Activated naive CD8-positive, alpha-beta T cell treated with anti-CD3 and anti-CD28 coated beads, Interleukin-2, amount 10 ng/mL, durations not matched to agents 7 days and 5 days (primary cell): ENCODE measurements around the gene UPF1. TPM values are rescaled to one million over a fixed set of nuclear protein-coding genes. Genes with fewer than 3 reads are reported as not detected.

Source experiments
- ATAC-seq: fragments of 150-1000 bp; cut with Tn5 transposase; one replicate; pipeline ENCODE4 v1.10.0; 2021; ENCODE audit warnings: low read depth, moderate library complexity
- POLR2A ChIA-PET: fragments of 350-600 bp; sonication (Branson Sonifier 250); formaldehyde crosslinking; loops from one replicate; lab custom pipeline; 2021; ENCODE audit warnings: antibody characterized with exemption; lab: Charles Lee
- DNase-seq: peaks from one replicate; pipeline ENCODE4 v3.0.0; 2021
- H3K27ac Mint-ChIP-seq: one replicate; pipeline ENCODE4 v1.8.0; 2022; ENCODE audit warnings: mild to moderate bottlenecking, mixed read lengths
- H3K27me3 Mint-ChIP-seq: one replicate; pipeline ENCODE4 v1.8.0; 2022; ENCODE audit warnings: mild to moderate bottlenecking, moderate library complexity, mixed read lengths
- H3K36me3 Mint-ChIP-seq: one replicate; pipeline ENCODE4 v1.8.0; 2021; ENCODE audit warnings: mild to moderate bottlenecking, mixed read lengths
- H3K4me1 Mint-ChIP-seq: one replicate; pipeline ENCODE4 v1.8.0; 2021; ENCODE audit warnings: mixed read lengths
- H3K4me3 Mint-ChIP-seq: one replicate; pipeline ENCODE4 v1.8.0; 2022; ENCODE audit warnings: mild to moderate bottlenecking, moderate library complexity, mixed read lengths
- H3K9me3 Mint-ChIP-seq: one replicate; pipeline ENCODE4 v1.8.0; 2021; ENCODE audit warnings: mixed read lengths
- total RNA-seq, 2 experiments: library from RNA; stranded (reverse); gene quantifications; one replicate each; pipeline ENCODE4 v1.2.3, GENCODE V29; 2021

The UPF1 gene
- total RNA-seq, result 10 to 100 TPM; 90.4 to 93.2 TPM

GRCh38 chr19:18831524-18832305 is at the start of gene UPF1:
Gene UPF1, plus strand, starts transcription at chr19:18831959. Its CDS starts 251 bp downstream, at chr19:18832210.
- Mint-ChIP-seq H3K36me3 (peaks cover 22% of the 10 kb centered on the region), H3K4me1 (peaks cover 31% of the 10 kb centered on the region), H3K27ac (peak within 1 kb of the TSS; percentile 87), H3K27me3 (peaks cover 13% of the 10 kb centered on the region), H3K9me3 (peaks cover 2% of the 10 kb centered on the region), H3K4me3 (peak within 1 kb of the TSS; percentile 89)
- POLR2A ChIA-PET, result interaction anchor here (0.8 to 4.0 kb wide), 15 partner anchors 11 to 415 kb away, joined by 3 to 46 read pairs (median 5); partner anchors contain the start of genes COPE, DDX49, FKBP8 and KXD1
- peak; percentile 70 for ATAC-seq
- DNase-seq, result peak; percentile 99

GRCh38 chr19:18782559-18783225 is 49.1 kb upstream of the UPF1 start:
- POLR2A ChIA-PET, result no interaction called here
- DNase-seq (no peak), ATAC-seq (no peak)
- peaks cover 3% of the 10 kb centered on the region for H3K36me3 Mint-ChIP-seq
- no peaks in the 10 kb centered on the region for H3K9me3 Mint-ChIP-seq
- H3K4me1 Mint-ChIP-seq, result peaks cover 14% of the 10 kb centered on the region
- H3K4me3 Mint-ChIP-seq, result no peak overlapping the region
- no peak overlapping the region for H3K27ac Mint-ChIP-seq
- H3K27me3 Mint-ChIP-seq, result peaks cover 27% of the 10 kb centered on the region

DNA sequence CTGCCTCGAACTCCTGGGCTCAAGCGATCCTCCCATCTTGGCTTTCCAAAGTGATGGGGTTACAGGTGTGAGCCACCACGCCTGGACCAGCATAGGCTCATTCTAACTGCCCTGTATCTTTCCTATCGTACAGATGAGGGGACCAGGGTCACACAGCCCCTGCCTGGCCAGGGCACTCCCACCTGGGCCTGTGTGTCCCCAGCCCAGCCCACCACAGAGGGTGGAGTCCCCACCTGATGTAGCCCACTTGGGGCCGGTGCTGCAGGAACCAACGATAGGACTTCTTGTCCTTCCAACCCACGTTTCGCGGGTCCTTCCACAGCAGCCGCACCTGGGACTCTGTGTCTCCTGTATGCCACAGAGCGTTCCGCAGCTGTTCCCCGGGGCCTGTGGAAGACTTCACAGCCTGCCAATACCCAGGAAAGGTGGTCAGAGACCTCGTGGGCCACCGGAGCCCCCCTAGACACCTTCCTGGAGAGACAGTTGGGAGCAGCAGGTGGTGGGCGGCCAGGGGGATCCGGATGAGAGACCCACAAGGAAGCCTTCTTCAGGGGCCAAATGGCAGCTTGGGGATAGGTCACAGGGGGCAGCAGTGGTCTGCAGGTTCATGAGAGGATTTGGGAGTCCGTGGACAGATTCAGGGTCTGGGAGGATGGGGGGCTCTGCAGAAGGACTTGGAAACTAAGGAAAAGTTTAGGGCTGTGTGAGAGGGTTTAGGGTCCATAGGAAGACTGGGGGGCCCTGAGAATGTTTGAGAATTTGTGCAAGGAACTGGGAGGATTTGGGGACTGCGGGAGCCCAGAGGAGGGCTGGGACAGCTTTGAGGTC is 47.6 kb upstream of the UPF1 start:
- Mint-ChIP-seq H3K4me3 (no peak overlapping the region), H3K36me3 (peaks cover 3% of the 10 kb centered on the region), H3K27ac (no peak overlapping the region), H3K4me1 (peaks cover 14% of the 10 kb centered on the region), H3K9me3 (no peaks in the 10 kb centered on the region), H3K27me3 (peaks cover 38% of the 10 kb centered on the region)
- POLR2A ChIA-PET, result no interaction called here
- ATAC-seq (no peak), DNase-seq (no peak)

DNA sequence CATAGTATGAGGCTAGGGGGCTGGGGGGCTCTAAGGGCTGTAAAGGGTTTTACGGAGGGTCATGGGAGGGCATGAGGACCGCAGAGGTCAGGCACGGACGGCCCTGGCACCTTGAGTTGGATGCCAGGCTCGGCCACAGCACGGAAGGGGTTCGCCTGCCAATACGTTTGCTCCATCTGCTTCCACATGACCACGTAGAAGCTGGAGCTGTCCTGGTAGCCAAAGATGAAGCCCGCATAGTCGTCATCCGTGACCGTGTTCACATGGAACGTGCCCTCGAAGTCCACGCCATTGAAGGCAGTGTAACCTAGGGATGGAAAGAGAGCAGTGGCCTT is 47.0 kb upstream of the UPF1 start:
- Mint-ChIP-seq H3K9me3 (no peaks in the 10 kb centered on the region), H3K4me3 (no peak overlapping the region), H3K27ac (no peak overlapping the region), H3K36me3 (peaks cover 3% of the 10 kb centered on the region), H3K27me3 (peaks cover 44% of the 10 kb centered on the region), H3K4me1 (peaks cover 15% of the 10 kb centered on the region)
- DNase-seq, result no peak
- POLR2A ChIA-PET, result no interaction called here
- ATAC-seq, result no peak

- H3K27ac Mint-ChIP-seq, result no peak overlapping the region
- peaks cover 49% of the 10 kb centered on the region for H3K27me3 Mint-ChIP-seq
- peak; percentile 32 for ATAC-seq
- H3K36me3 Mint-ChIP-seq, result peaks cover 6% of the 10 kb centered on the region
- DNase-seq, result peak; percentile 64
- H3K4me1 Mint-ChIP-seq, result peaks cover 19% of the 10 kb centered on the region
- no peaks in the 10 kb centered on the region for H3K9me3 Mint-ChIP-seq
- POLR2A ChIA-PET, result no interaction called here
- peak overlapping the region; percentile 15 for H3K4me3 Mint-ChIP-seq
Observed at GRCh38 chr19:18785179-18786124, 46.3 kb upstream of the UPF1 start.

DNA sequence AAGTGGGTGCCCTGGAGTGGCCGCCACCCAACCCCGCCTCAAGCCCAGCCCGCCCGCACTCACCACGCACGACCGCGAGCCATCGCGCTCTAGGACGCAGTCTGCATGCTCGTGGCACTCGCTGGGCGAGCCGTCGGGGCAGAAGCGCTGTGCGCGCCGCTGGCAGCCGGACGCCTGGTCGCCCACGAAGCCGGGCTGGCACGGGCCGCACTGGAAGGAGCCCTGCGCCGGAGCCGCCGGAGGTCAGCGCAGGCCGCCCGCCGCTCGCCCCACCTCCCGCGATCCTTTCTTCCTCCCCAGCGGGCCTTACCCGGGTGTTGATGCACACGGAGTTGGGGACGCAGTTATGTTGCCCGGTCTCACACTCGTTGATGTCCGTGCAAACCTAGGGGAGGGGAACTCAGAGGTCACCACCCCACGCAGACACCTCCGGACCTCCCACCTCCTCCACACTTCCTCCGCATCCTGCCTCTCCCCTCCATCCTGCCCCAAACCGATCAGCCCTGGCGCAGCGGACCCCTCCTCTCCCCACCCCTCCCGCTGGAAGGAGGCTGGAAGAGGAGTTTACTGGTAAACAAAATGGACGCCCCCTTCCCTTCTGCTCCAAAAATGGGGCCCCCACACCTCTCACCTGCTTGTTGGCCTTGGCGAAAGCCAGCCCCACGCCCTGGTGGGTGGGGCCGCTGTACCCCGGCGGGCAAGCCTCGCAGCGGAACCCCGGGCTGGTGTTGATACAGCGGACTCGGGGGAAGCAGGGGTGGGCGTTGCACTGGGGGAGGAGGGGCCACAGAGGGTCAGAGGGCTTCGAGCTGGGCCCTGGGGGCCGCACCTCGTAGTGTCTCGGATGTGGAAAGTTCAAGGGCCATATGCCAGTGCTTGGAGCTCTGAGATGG is 43.0 kb upstream of the UPF1 start:
- no peaks in the 10 kb centered on the region for H3K9me3 Mint-ChIP-seq
- POLR2A ChIA-PET, result no interaction called here
- H3K27me3 Mint-ChIP-seq, result peaks cover 74% of the 10 kb centered on the region
- peaks cover 19% of the 10 kb centered on the region for H3K4me1 Mint-ChIP-seq
- ATAC-seq (no peak), DNase-seq (no peak)
- H3K27ac Mint-ChIP-seq, result peak overlapping the region; percentile 77
- H3K4me3 Mint-ChIP-seq, result peak overlapping the region; percentile 52
- peaks cover 6% of the 10 kb centered on the region for H3K36me3 Mint-ChIP-seq

DNA sequence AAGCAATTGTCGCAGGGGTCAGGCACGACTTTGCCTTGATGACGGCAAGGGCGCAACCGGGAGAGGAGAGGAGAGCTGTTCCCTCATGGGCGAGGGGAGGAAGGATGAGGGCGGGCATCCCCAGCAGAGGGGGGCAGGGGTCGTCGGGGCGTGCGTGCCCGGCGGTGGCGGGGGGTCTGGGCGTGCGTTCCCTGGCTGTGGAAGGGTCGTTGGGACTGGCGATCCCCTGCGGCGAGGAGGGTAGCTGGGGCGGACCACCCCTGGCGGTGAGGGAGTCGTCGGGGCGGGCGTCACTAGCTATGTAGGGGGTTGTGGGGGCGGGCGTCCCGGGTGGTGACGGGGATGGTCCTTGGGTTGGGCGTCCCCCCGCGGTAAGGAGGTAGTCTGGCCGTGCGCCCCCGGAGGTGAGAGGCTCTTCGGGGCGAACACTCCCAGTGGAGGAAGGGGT is 42.3 kb upstream of the UPF1 start:
- POLR2A ChIA-PET, result no interaction called here
- H3K9me3 Mint-ChIP-seq, result no peaks in the 10 kb centered on the region
- H3K27ac Mint-ChIP-seq, result peak overlapping the region; percentile 77
- peaks cover 19% of the 10 kb centered on the region for H3K4me1 Mint-ChIP-seq
- peaks cover 75% of the 10 kb centered on the region for H3K27me3 Mint-ChIP-seq
- DNase-seq (no peak), ATAC-seq (no peak)
- H3K4me3 Mint-ChIP-seq, result peak overlapping the region; percentile 52
- H3K36me3 Mint-ChIP-seq, result peaks cover 6% of the 10 kb centered on the region

DNA sequence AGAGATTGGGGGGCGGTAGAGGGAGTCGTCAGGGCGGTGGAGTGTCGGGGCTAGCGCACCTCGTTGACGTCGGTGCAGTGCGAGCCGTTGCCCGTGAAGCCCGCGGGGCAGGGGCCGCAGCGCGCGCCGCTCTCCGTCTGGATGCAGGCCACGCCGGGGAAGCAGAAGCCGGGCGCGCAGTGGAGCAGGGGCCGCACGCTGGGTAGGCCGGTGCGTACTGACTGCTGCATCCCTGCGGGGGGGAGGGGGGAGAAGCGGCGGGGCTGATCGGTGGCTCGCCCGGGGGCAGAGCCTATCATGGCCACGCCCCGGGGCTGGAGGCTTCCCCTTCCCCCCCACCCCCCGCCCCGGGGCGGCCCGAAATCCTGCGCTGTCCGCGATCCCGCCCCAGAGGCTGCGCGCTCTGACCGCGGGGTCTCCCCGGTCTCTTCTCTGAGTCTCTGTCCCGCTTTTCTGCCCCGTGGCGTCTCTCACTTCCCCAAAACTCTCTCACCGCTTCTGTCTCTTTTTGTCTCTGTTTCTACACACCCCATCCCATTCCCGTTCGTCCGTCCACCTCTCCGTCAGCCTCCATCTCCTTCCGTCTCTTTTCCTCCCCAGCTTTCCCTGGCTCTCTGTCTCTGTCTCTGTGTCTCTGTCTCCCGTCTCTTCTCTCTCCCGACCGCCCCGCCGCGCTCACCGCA is 41.7 kb upstream of the UPF1 start:
- POLR2A ChIA-PET, result interaction anchor here (1.5 kb wide), 1 partner anchor 201 kb away, joined by 3 read pairs; the partner anchor contains the start of gene REX1BD
- H3K27ac Mint-ChIP-seq, result peak overlapping the region; percentile 24
- DNase-seq, result no peak
- ATAC-seq, result no peak
- H3K27me3 Mint-ChIP-seq, result peaks cover 77% of the 10 kb centered on the region
- no peaks in the 10 kb centered on the region for H3K9me3 Mint-ChIP-seq
- peaks cover 6% of the 10 kb centered on the region for H3K36me3 Mint-ChIP-seq
- H3K4me3 Mint-ChIP-seq, result peak overlapping the region; percentile 32
- peaks cover 19% of the 10 kb centered on the region for H3K4me1 Mint-ChIP-seq

DNA sequence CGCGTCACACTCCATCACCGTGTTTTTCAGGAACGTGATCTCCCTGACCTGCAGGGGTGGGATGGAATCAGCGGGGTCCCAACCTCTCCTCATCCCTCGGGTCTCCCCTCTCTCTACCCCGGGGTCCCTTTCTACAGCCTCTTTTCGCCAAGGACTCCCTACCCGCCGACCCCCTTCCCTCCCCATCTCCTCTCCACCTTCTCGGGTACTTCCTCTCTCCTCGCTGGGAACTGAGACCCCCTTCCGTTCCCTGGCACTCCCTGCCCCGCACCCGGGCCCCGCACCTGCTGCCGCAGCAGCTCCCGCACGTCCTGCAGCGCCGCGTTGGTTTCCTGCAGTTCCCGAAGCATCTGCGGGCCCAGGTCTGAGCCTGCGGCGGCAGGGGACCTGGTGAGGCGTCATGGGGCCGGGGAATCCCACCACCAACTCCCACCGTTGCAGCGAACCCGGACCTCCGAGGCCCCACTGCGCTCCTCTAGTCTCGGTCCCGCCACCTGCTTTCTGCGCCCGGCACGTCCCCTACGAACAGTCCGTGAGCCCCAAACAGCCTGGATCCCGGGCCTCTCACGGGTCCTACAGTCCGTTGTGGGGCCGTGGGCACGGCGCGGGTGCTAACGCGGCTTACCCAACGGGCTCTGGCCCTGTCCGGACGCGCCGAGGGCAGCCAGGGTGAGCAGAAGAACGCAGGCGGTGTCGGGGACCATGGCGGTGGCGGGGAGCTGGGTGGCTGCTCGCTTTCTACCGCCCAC is 41.0 kb upstream of the UPF1 start, which contains the start of gene COMP:
COMP (minus strand) TSS at position 740 of the 749 bp plus-strand sequence; CDS start at position 704, 36 bp downstream.
- no peak for ATAC-seq
- Mint-ChIP-seq H3K9me3 (no peaks in the 10 kb centered on the region), H3K36me3 (peaks cover 6% of the 10 kb centered on the region), H3K27ac (peak within 1 kb of the TSS; percentile 24), H3K4me3 (peak within 1 kb of the TSS; percentile 32), H3K4me1 (peaks cover 16% of the 10 kb centered on the region), H3K27me3 (peaks cover 78% of the 10 kb centered on the region)
- POLR2A ChIA-PET, result interaction anchor here (0.5 to 1.5 kb wide), 2 partner anchors 202 to 236 kb away, joined by 3 to 4 read pairs; partner anchors contain the start of gene REX1BD
- no peak for DNase-seq

GRCh38 chr19:18791315-18791678 is 40.5 kb upstream of the UPF1 start:
- no peaks in the 10 kb centered on the region for H3K9me3 Mint-ChIP-seq
- DNase-seq (no peak), ATAC-seq (no peak)
- H3K27ac Mint-ChIP-seq, result no peak overlapping the region
- POLR2A ChIA-PET, result interaction anchor here (0.5 to 1.5 kb wide), 2 partner anchors 202 to 236 kb away, joined by 3 to 4 read pairs; partner anchors contain the start of gene REX1BD
- no peak overlapping the region for H3K4me3 Mint-ChIP-seq
- H3K27me3 Mint-ChIP-seq, result peaks cover 78% of the 10 kb centered on the region
- peaks cover 13% of the 10 kb centered on the region for H3K4me1 Mint-ChIP-seq
- peaks cover 6% of the 10 kb centered on the region for H3K36me3 Mint-ChIP-seq
